RCC 7860 (cell line): ENCODE measurements around the gene RASL10A.

Experiments used
- DNase-seq: peaks from one replicate; pipeline ENCODE4 v3.0.0-alpha.2; 2015; ENCODE audit warnings: low spot score
- FAIRE-seq: peaks from 2 replicates; lab custom pipeline; 2012; peaks lifted over from hg19 to GRCh38; lab: Jason Lieb, UNC

The RASL10A gene

GRCh38 chr22:29307596-29308147 is 7.8 kb downstream of the RASL10A start:
- DNase-seq (no peak), FAIRE-seq (no peak)

- no peak for FAIRE-seq
Observed at GRCh38 chr22:29306835-29307595, 8.5 kb downstream of the RASL10A start.

GRCh38 chr22:29306175-29306834 is 9.2 kb downstream of the RASL10A start, which contains the start of gene GAS2L1:
GAS2L1 (plus strand) TSS chr22:29306650; CDS start chr22:29308106, 1,456 bp downstream.
- peak; percentile 58 for DNase-seq
- no peak for FAIRE-seq

More at GRCh38 chr22:29306835-29307595, 8.5 kb downstream of the RASL10A start:
- peak; percentile 42 for DNase-seq

GRCh38 chr22:29305836-29306174 is 9.7 kb downstream of the RASL10A start:
- FAIRE-seq (no peak), DNase-seq (no peak)

- DNase-seq (no peak), FAIRE-seq (no peak)
Observed at GRCh38 chr22:29302681-29303465, 12.6 kb downstream of the RASL10A start.

GRCh38 chr22:29302402-29302680 is 13.2 kb downstream of the RASL10A start:
- FAIRE-seq (no peak), DNase-seq (no peak)

GRCh38 chr22:29301716-29302401 is 13.6 kb downstream of the RASL10A start:
- DNase-seq, result no peak
- no peak for FAIRE-seq

- no peak for FAIRE-seq
Observed at GRCh38 chr22:29300807-29301601, 14.5 kb downstream of the RASL10A start.

GRCh38 chr22:29300467-29300806 is 15.1 kb downstream of the RASL10A start:
- FAIRE-seq, result no peak
- no peak for DNase-seq

More at GRCh38 chr22:29300807-29301601, 14.5 kb downstream of the RASL10A start:
- no peak for DNase-seq

- FAIRE-seq, result no peak
- DNase-seq, result no peak
Observed at GRCh38 chr22:29299136-29299900, 16.2 kb downstream of the RASL10A start.

GRCh38 chr22:29298641-29299040 is 16.9 kb downstream of the RASL10A start:
- DNase-seq (no peak), FAIRE-seq (no peak)

- FAIRE-seq (no peak), DNase-seq (no peak)
Observed at GRCh38 chr22:29292379-29292778, 23.1 kb downstream of the RASL10A start.

GRCh38 chr22:29291215-29291614 is 24.3 kb downstream of the RASL10A start:
- DNase-seq (no peak), FAIRE-seq (no peak)

GRCh38 chr22:29290061-29290460 is 25.4 kb downstream of the RASL10A start:
- no peak for FAIRE-seq
- no peak for DNase-seq

- DNase-seq (no peak), FAIRE-seq (no peak)
Observed at GRCh38 chr22:29288837-29289236, 26.7 kb downstream of the RASL10A start.

GRCh38 chr22:29284196-29284595 is 31.3 kb downstream of the RASL10A start:
- DNase-seq (no peak), FAIRE-seq (no peak)

GRCh38 chr22:29277927-29278326 is 37.6 kb downstream of the RASL10A start:
- no peak for DNase-seq
- no peak for FAIRE-seq

- DNase-seq (no peak), FAIRE-seq (peak; percentile 68)
Observed at GRCh38 chr22:29275819-29276565, 39.5 kb downstream of the RASL10A start.

GRCh38 chr22:29275167-29275566 is 40.3 kb downstream of the RASL10A start:
- FAIRE-seq (no peak), DNase-seq (no peak)
